Stimulated activated CD8-positive, alpha-beta memory T cell treated with anti-CD3 and anti-CD28 coated beads, Interleukin-12 subunit alpha, Interleukin-12 subunit beta, amount 100 ng/mL, for 24 hours (primary cell): Measurements from ENCODE around the gene KLHL40.

ENCODE experiments used
- DNase-seq: peaks from one replicate; pipeline ENCODE4 v3.0.0-alpha.2; 2020; ENCODE audit errors: extremely low read depth

Gene KLHL40

DNA sequence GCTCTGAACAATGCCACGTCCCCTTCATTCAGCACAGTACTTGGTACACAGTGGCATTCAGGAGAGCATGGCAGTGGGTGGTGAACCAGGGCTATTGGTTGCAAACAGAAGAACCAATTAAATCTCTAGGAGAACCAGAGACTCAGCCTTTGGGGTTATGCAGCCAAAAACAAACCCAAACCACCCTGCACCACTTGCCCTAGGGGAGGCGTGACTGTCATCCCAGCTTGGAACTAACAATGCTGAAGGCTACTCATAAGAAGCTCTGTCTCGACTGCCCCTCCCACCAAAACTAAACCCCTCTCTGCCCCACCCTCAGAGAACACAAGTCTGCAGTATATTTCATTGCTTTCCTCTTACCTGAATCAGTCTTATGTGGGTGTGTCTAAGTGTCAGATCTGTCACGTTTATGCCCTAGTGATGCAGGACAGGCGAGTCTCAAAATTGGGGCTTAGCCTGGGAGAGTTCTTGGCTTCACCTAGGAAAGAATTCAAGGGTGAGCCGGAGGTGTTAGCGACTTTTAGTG is 15.2 kb upstream of the KLHL40 start:
- DNase-seq: no peak

GRCh38 chr3:42670670-42671069 is 14.7 kb upstream of the KLHL40 start:
- DNase-seq: no peak

- DNase-seq: no peak
Observed at GRCh38 chr3:42672515-42672914, 12.8 kb upstream of the KLHL40 start.

GRCh38 chr3:42673082-42673481 is 12.3 kb upstream of the KLHL40 start:
- no peak for DNase-seq

GRCh38 chr3:42674146-42674545 is 11.2 kb upstream of the KLHL40 start:
- no peak for DNase-seq

- DNase-seq: no peak
Observed at GRCh38 chr3:42675909-42676308, 9.4 kb upstream of the KLHL40 start.

GRCh38 chr3:42678447-42678846 is 6.9 kb upstream of the KLHL40 start:
- no peak for DNase-seq

- no peak for DNase-seq
Observed at GRCh38 chr3:42680271-42680670, 5.1 kb upstream of the KLHL40 start.

DNA sequence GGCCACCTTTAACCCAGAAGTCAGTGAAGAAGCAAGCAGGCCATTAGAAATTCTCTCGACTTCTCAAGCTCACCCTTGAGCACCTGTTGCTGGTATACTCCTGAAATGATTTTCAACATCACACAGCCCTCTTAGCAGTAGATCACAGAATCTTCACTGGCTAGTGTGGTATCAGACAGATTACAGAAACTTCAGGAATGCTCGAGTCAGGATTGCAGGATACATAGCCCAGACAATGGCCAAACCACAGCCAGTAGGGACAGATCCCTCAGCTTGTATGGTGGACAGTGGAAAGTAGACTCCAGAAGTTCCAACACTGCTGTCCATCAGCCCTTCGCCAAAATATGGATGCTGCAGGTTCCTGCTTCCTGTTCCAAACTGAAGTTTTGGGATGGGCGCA is 4.5 kb upstream of the KLHL40 start:
- no peak for DNase-seq

GRCh38 chr3:42681361-42682038 is 3.8 kb upstream of the KLHL40 start:
- no peak for DNase-seq

DNA sequence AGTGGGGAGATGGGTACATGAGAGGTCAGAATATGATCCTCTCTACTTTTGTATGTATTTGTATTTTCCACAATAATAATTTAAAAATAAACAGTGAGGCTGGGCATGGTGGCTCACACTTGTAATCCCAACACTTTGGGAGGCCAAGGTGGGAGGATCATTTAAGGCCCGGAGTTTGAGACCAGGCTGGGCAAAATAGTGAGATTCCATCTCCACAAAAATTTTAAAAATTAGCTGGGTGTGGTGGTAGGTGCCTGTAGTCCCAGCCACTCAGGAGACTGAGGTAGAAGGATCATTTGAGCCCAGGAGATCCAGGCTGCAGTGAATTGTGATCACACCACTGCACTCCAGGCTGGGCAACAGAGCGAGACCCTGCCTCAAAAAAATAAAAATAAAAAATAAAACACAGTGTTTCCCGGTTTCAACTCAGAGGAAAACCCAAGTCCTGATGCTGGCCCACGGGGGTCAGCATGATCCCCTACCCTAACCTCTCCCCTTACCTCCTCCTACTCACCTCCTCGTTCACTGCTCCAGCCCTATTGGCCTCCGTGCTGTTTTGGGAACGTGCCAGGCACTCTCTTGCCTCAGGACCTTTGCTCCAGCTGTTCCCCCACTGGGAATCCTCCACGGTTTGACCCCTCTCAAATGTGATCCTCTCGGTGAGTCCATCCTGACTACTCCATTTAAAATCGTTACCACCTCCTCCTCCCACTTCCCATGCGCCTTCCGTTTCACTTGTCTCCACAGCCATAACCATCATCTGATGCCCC is 2.9 kb upstream of the KLHL40 start:
- no peak for DNase-seq

- peak; percentile 20 for DNase-seq
Observed at GRCh38 chr3:42683875-42684598, 1.3 kb upstream of the KLHL40 start.

- no peak for DNase-seq
Observed at GRCh38 chr3:42684632-42685362, 540 bp upstream of the KLHL40 start.

GRCh38 chr3:42685891-42686820 is 819 bp downstream of the KLHL40 start:
- DNase-seq: no peak

DNA sequence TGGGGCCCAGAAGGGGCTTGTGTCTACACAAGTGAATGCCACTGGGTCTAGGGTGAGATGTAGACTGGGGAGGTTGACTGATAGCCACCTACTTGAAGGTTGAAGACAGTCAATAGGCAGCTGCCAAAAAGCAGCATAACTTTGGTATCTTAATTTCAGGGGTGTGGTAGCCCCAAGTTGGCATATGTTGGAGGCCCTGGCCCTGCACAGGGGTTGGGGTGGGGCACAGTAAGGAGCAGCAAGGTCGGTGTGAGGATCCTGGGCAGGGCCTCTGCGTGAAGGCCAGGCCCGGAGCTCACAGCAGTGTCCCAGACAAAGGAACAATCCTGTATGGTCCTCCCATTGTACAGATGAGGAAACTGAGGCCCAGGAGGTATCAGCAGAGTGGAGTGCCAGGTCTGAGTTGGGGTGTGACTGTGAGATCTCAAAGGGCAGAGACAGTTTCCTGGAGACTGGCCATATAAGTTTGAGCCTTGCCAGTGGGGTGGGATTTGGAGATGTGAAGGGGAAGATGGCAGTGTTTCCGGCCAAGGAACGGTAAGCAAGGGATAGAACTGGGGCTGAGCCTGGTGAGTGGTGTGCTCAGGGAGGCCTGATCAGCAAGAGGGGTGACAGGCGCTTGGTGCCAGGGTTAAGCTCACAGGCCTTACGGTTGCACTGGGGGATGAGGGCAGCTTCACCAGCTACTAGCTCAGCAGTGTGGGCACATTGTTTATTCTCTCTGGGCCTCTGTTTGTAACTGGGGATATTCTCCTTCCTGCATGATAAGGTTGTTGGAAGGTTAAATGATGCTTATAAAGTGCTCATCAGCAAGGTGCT is 1.7 kb downstream of the KLHL40 start:
- no peak for DNase-seq

DNA sequence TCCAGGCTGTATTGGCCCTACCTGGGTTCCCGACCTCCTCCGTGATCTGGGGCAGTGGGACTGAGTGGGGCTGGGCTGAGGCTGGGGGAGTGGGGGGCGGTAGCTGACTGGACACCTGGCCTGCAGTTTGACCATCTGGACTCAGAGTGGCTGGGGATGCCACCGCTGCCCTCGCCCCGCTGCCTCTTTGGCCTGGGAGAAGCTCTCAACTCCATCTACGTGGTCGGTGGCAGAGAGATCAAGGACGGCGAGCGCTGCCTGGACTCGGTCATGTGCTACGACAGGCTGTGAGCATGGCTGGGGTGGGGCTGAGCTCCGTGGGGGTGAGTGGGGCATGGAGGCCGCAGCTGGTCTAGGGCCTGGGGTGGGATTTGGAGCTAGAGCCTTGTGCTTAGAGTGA is 2.7 kb downstream of the KLHL40 start:
- no peak for DNase-seq

DNA sequence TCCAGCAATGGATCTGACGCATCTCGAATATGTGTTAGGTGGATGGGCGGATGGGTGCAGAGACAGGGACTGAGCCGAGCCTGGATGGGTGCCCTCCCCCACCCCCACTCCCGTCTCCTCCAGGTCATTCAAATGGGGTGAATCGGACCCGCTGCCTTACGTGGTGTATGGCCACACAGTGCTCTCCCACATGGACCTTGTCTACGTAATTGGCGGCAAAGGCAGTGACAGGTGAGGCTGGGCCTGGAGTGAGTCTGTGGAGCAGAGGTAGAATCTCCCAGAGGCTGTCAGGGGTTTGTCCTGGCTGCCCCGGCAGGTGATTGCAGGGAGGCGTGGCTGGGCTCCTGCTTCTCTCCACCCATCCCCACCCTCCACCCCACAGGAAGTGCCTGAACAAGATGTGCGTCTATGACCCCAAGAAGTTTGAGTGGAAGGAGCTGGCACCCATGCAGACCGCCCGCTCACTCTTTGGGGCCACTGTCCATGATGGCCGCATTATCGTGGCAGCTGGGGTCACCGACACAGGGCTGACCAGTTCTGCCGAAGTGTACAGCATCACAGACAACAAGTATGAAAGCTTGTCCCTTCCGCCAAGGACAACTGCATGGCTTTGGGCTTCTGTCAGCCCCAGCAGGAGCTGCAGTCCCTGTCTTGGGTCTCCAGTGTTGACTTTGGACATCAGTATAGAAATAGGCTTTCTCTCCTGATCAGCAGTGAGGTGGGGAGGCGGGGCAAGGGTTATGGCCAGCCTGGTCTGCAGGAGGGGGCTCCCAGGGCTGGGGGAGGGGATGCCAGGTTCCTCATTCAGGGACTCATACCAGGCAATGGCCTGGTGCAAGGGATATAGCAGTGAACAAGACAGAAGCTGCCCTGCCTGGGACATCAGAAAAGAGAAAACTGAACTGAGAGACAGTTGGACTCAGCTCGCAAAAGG is 3.4 kb downstream of the KLHL40 start:
- DNase-seq: no peak

- DNase-seq: no peak
Observed at GRCh38 chr3:42689421-42690014, 4.2 kb downstream of the KLHL40 start.
